K562 (cell line): Measurements from ENCODE around the gene MDN1. TPM values are rescaled to one million over a fixed set of nuclear protein-coding genes. Genes with fewer than 3 reads are reported as not detected.

ENCODE experiments used
- ATAC-seq: fragments of 200-7000 bp; cut with Tn5 transposase; 3 replicates; pipeline ENCODE4 v1.9.1; 2020; ENCODE audit warnings: moderate library complexity
- BruUV-seq: library from RNA; stranded (reverse); fragments of 400-500 nt; replicated peaks from 2 replicates; lab custom pipeline; 2021; lab: Mats Ljungman, UMichigan
- CTCF ChIA-PET: fragments of 300-600 bp; formaldehyde crosslinking; extraction: SDS; loops from one replicate; lab custom pipeline; 2021; ENCODE audit warnings: low intra/inter-chr PET ratio; lab: Yijun Ruan, JAX
- POLR2A ChIA-PET: fragments of 300-600, 350-650 bp; sonication (Branson Sonifier 250); formaldehyde crosslinking; extraction: SDS; loops from one replicate; lab custom pipeline; 2021; ENCODE audit warnings: antibody characterized with exemption, inconsistent platforms; lab: Yijun Ruan, JAX
- DNase-seq, 4 experiments: peaks; one replicate each; pipeline versions ENCODE4 v3.0.0 to v3.0.0-alpha.2; 2011 to 2018; ENCODE audit warnings: low spot score in 3 of 4, mixed read lengths in 3 of 4; ENCODE audit errors: extremely low read depth in 1 of 4
- FAIRE-seq: peaks from 2 replicates; lab custom pipeline; 2011; peaks lifted over from hg19 to GRCh38; lab: Jason Lieb, UNC
- H2AFZ ChIP-seq: 2 replicates; pipeline ENCODE4 v1.6.0; 2011; ENCODE audit warnings: low read depth, low read length, control low read depth, inconsistent platforms
- H3K27ac ChIP-seq: fragments of 200-600 bp; 3 replicates; pipeline ENCODE4 v1.8.0; 2011; ENCODE audit warnings: low read depth, mild to moderate bottlenecking, control low read depth, inconsistent platforms, low read length, moderate library complexity, mixed read lengths; ENCODE audit errors: extremely low read depth
- H3K27me3 ChIP-seq, 2 experiments: fragments of 300-600 bp in 1 of 2; 2 replicates in 1 of 2; 3 replicates in 1 of 2; pipeline versions ENCODE4 v1.6.0 to v1.8.0; 2011; ENCODE audit warnings: inconsistent platforms in 2 of 2, low read length in 2 of 2, mild to moderate bottlenecking in 1 of 2, mixed read lengths in 1 of 2, moderate library complexity in 1 of 2; ENCODE audit not compliant: control insufficient read depth in 2 of 2, insufficient read depth in 2 of 2
- H3K36me3 ChIP-seq: fragments of 300-600 bp; 3 replicates; pipeline ENCODE4 v1.8.0; 2011; ENCODE audit warnings: mild to moderate bottlenecking, low read length, inconsistent platforms; ENCODE audit not compliant: control insufficient read depth, insufficient read depth
- H3K4me1 ChIP-seq, 2 experiments: fragments of 200-600 bp in 1 of 2; replicated peaks in 1 of 2; 2 replicates in 1 of 2; 3 replicates in 1 of 2; pipeline versions ENCODE4 v1.5.1 to v1.8.0; 2011; ENCODE audit warnings: inconsistent platforms in 2 of 2, low read length in 2 of 2, mild to moderate bottlenecking in 1 of 2, mixed read lengths in 1 of 2, moderate library complexity in 1 of 2; ENCODE audit not compliant: control insufficient read depth in 2 of 2, insufficient read depth in 2 of 2
- H3K4me2 ChIP-seq: 2 replicates; pipeline ENCODE4 v1.6.1; 2011; ENCODE audit warnings: low read length, control low read depth, inconsistent platforms, mixed read lengths; ENCODE audit not compliant: insufficient read depth
- H3K4me3 ChIP-seq: fragments of 200-600 bp; sonication (generic), shearing (Covaris generic); 2 replicates; pipeline ENCODE4 v1.5.1; 2016; ENCODE audit warnings: control low read depth, inconsistent platforms
- H3K79me2 ChIP-seq: fragments of 200-600 bp; 3 replicates; pipeline ENCODE4 v1.8.0; 2011; ENCODE audit warnings: low read length, inconsistent platforms; ENCODE audit not compliant: control insufficient read depth, insufficient read depth
- H3K9ac ChIP-seq, 2 experiments: 2 replicates each; pipeline versions ENCODE4 v1.6.0 to v1.6.1; 2011; ENCODE audit warnings: low read depth in 2 of 2, low read length in 2 of 2, control low read depth in 1 of 2, inconsistent platforms in 1 of 2, mild to moderate bottlenecking in 1 of 2, mixed read lengths in 1 of 2; ENCODE audit not compliant: insufficient read depth in 1 of 2
- H3K9me1 ChIP-seq: one replicate; pipeline ENCODE4 v1.6.0; 2011; ENCODE audit warnings: inconsistent platforms, mild to moderate bottlenecking, low read length, moderate library complexity; ENCODE audit not compliant: control insufficient read depth, insufficient read depth
- H3K9me3 ChIP-seq: replicated peaks from 2 replicates; pipeline ENCODE4 v1.5.1; 2011; ENCODE audit warnings: low read depth, low read length, inconsistent platforms; ENCODE audit not compliant: control insufficient read depth, insufficient read depth
- H4K20me1 ChIP-seq: replicated peaks from 2 replicates; pipeline ENCODE4 v1.6.1; 2011; ENCODE audit warnings: low read length, inconsistent platforms, mixed read lengths; ENCODE audit not compliant: control insufficient read depth, insufficient read depth
- COPS2 ChIP-seq: fragments of 450-650 bp; conservative IDR thresholded peaks from 2 replicates; pipeline ENCODE4 v1.6.1; 2016; ENCODE audit warnings: mild to moderate bottlenecking, moderate library complexity
- CTCFL ChIP-seq: IDR thresholded peaks from 2 replicates; pipeline ENCODE4 v1.6.1; 2011; ENCODE audit warnings: borderline replicate concordance, low read depth, mild to moderate bottlenecking, moderate library complexity, low read length; ENCODE audit not compliant: insufficient read depth, poor library complexity, severe bottlenecking
- HMG20A ChIP-seq: fragments of 450-650 bp; formaldehyde crosslinking; conservative IDR thresholded peaks from 2 replicates; pipeline ENCODE4 v1.4.0; 2020; ENCODE audit warnings: mild to moderate bottlenecking, mixed read lengths
- KLF13 ChIP-seq: fragments of 450-650 bp; IDR thresholded peaks from 2 replicates; pipeline ENCODE4 v1.6.1; 2016; ENCODE audit warnings: missing genetic modification characterization, low read depth, mild to moderate bottlenecking, missing compliant biosample characterization, moderate library complexity, borderline replicate concordance
- PRDM10 ChIP-seq: fragments of 450-650 bp; IDR thresholded peaks from 2 replicates; pipeline ENCODE4 v1.6.1; 2018; ENCODE audit not compliant: partially characterized antibody
- RERE ChIP-seq: sonication (generic); formaldehyde crosslinking; IDR thresholded peaks from 2 replicates; pipeline ENCODE4 v1.8.0; 2023; ENCODE audit warnings: missing genetic modification reagents, mild to moderate bottlenecking, borderline replicate concordance
- SOX6 ChIP-seq: fragments of 450-650 bp; IDR thresholded peaks from 2 replicates; pipeline ENCODE4 v1.6.1; 2014; ENCODE audit warnings: mild to moderate bottlenecking
- WGBS: fragments of 100-300 bp; shearing (Covaris generic); methylation state at CpG from one replicate; pipeline ENCODE4 v1.1.6; 2016; ENCODE audit warnings: low coverage, mixed read lengths; ENCODE audit not compliant: insufficient coverage; ENCODE audit errors: missing lambda C conversion rate; 5-methylcytosine and 5-hydroxymethylcytosine counted together
- in situ Hi-C: fragments of 300-500 bp; cut with MboI; formaldehyde crosslinking; loops from 4 replicates; pipeline ENCODE4 v1.15.0; 2018; ENCODE audit warnings: inconsistent platforms, mixed read lengths
- intact Hi-C: fragments of 100-400 bp; cut with micrococcal nuclease; formaldehyde crosslinking; loops from 2 replicates; pipeline ENCODE4 v1.14.2; 2022
- polyA plus RNA-seq, 8 experiments: library from polyadenylated mRNA; depleted of rRNA in 4 of 8; stranded (reverse) in 5 of 8; unstranded in 3 of 8; fragments of >200 nt; fragmentation: Nextera tagmentation in 2 of 8; fragmentation: Illumina TruSeq in 1 of 8; extraction: Ambion mirVana in 2 of 8; extraction: Trizol in 1 of 8; gene quantifications; 2 replicates each; pipeline versions ENCODE4 v1.2.1 to v1.2.3, GENCODE V29; 2011 to 2014; ENCODE audit warnings: inconsistent platforms in 1 of 8, missing spikeins in 1 of 8
- total RNA-seq, 7 experiments: library from RNA; depleted of rRNA in 6 of 7; stranded (reverse); fragments of >200 nt in 6 of 7; fragmentation: Illumina TruSeq in 2 of 7; extraction: Trizol in 2 of 7; gene quantifications; 2 replicates each; pipeline versions ENCODE4 v1.2.1 to v1.2.3, GENCODE V29; 2011 to 2021; ENCODE audit warnings: low replicate concordance in 1 of 7

The MDN1 gene
- total and polyA plus RNA-seq, 9 of the 15 experiments (the other 6 are each of a cell fraction or from before 2014, with no cell fraction given): 25.6 to 93.6 (median 43.0) TPM

GRCh38 chr6:89690944-89691324 is 128.7 kb downstream of the MDN1 start (continued):
- TF ChIP-seq RERE (CRISPR knock-in tag) (no peak), COPS2 (no peak)

GRCh38 chr6:89689732-89690131 is 129.9 kb downstream of the MDN1 start:
- H3K4me1 ChIP-seq: no peaks in the 10 kb centered on the region
- TF ChIP-seq PRDM10: no peak
- TF ChIP-seq CTCFL: no peak
- no peak for TF ChIP-seq HMG20A (CRISPR knock-in tag)
- no peak for TF ChIP-seq SOX6
- TF ChIP-seq KLF13: no peak
- intact Hi-C loops (no loop called here), in situ Hi-C loops (no loop called here)
- no peak for ATAC-seq
- H2AFZ ChIP-seq: no peak overlapping the region
- no peaks in the 10 kb centered on the region for H3K9me3 ChIP-seq
- ChIA-PET CTCF (no interaction called here), POLR2A (no interaction called here)
- H3K4me3 ChIP-seq: no peak overlapping the region
- 94% methylated on average over 5 of the region's 5 CpGs for WGBS
- no peak overlapping the region for H3K27ac ChIP-seq
- no peaks in the 10 kb centered on the region for H3K79me2 ChIP-seq
- H3K4me2 ChIP-seq: no peak overlapping the region
- no TSS peak for BruUV-seq
- no peak for DNase-seq
- no peak for FAIRE-seq
- H3K27me3 ChIP-seq: no peaks in the 10 kb centered on the region
- no peaks in the 10 kb centered on the region for H4K20me1 ChIP-seq
- H3K9me1 ChIP-seq: no peaks in the 10 kb centered on the region
- H3K9ac ChIP-seq: no peak overlapping the region
- peaks cover 100% of the 10 kb centered on the region for H3K36me3 ChIP-seq
